HCT116 (cell line): Measurements from ENCODE around the gene VASH1. TPM values are rescaled to one million over a fixed set of nuclear protein-coding genes. Genes with fewer than 3 reads are reported as not detected.

Experiments used
- ATAC-seq: fragments of 200-7000 bp; cut with Tn5 transposase; 2 replicates; pipeline ENCODE4 v1.9.1; 2020; ENCODE audit warnings: mild to moderate bottlenecking, moderate library complexity
- BruUV-seq: library from RNA; stranded (reverse); fragments of 400-500 nt; replicated peaks from 2 replicates; lab custom pipeline; 2021; lab: Mats Ljungman, UMichigan
- CTCF ChIA-PET: fragments of 300-600 bp; sonication (Branson Sonifier 250); formaldehyde crosslinking; loops from one replicate; lab custom pipeline; 2021; ENCODE audit warnings: antibody characterized with exemption; lab: Charles Lee
- POLR2A ChIA-PET: fragments of 300-600, 350-600 bp; sonication (Branson Sonifier 250); formaldehyde crosslinking; loops from one replicate; lab custom pipeline; 2021; ENCODE audit warnings: antibody characterized with exemption; lab: Charles Lee
- RAD21 ChIA-PET, 2 experiments: fragments of 300-600 bp; sonication (Branson Sonifier 250); formaldehyde crosslinking; loops; one replicate each; lab custom pipeline; 2023; ENCODE audit warnings: low total read pairs in 2 of 2; ENCODE audit not compliant: uncharacterized antibody in 2 of 2, unreplicated experiment in 2 of 2, low non-redundant PET in 1 of 2; lab: Charles Lee
- DNase-seq: peaks from one replicate; pipeline ENCODE4 v3.0.0-alpha.2; 2010; ENCODE audit warnings: low read depth, low spot score
- H2AFZ ChIP-seq: fragments of 200-600 bp; shearing (Covaris generic), sonication (generic); 2 replicates; pipeline ENCODE4 v1.6.1; 2017; ENCODE audit warnings: low read depth, mixed run types, mixed read lengths, antibody characterized with exemption, low read length; ENCODE audit not compliant: poor library complexity, severe bottlenecking
- H3K27ac ChIP-seq: 2 replicates; pipeline ENCODE4 v1.5.1; 2012; ENCODE audit warnings: low read depth, low read length
- H3K27me3 ChIP-seq: fragments of 200-600 bp; sonication (generic); 2 replicates; pipeline ENCODE4 v1.6.1; 2016; ENCODE audit warnings: mixed run types, low read length, mixed read lengths; ENCODE audit not compliant: insufficient read depth
- H3K36me3 ChIP-seq, 2 experiments: fragments of 200-500 bp in 1 of 2; fragments of 200-600 bp in 1 of 2; sonication (Bioruptor generic) in 1 of 2; sonication (generic) in 1 of 2; 2 replicates each; pipeline versions ENCODE4 v1.5.1 to v1.6.1; 2014 to 2016; ENCODE audit warnings: low read length in 2 of 2, inconsistent platforms in 1 of 2, mixed read lengths in 1 of 2, mixed run types in 1 of 2; ENCODE audit not compliant: insufficient read depth in 2 of 2, control insufficient read depth in 1 of 2
- H3K4me1 ChIP-seq, 2 experiments: fragments of 200-600 bp in 1 of 2; sonication (generic) in 1 of 2; 2 replicates each; pipeline versions ENCODE4 v1.5.1 to v1.6.1; 2012 to 2017; ENCODE audit warnings: low read length in 2 of 2, inconsistent platforms in 1 of 2, mild to moderate bottlenecking in 1 of 2, mixed read lengths in 1 of 2, mixed run types in 1 of 2, moderate library complexity in 1 of 2; ENCODE audit not compliant: insufficient read depth in 2 of 2, control insufficient read depth in 1 of 2
- H3K4me2 ChIP-seq: fragments of 200-600 bp; sonication (generic); 2 replicates; pipeline ENCODE4 v1.6.1; 2017; ENCODE audit warnings: mixed run types, low read length, mixed read lengths
- H3K4me3 ChIP-seq, 2 experiments: fragments of 200-600 bp in 1 of 2; sonication (generic) in 1 of 2; replicated peaks in 1 of 2; 2 replicates each; pipeline ENCODE4 v1.5.1; 2011 to 2016; ENCODE audit warnings: low read length in 2 of 2, control low read depth in 1 of 2, low read depth in 1 of 2, mild to moderate bottlenecking in 1 of 2, mixed read lengths in 1 of 2, mixed run types in 1 of 2
- H3K79me2 ChIP-seq: fragments of 200-600 bp; sonication (generic); 2 replicates; pipeline ENCODE4 v1.6.1; 2017; ENCODE audit warnings: mild to moderate bottlenecking, mixed run types, low read length, moderate library complexity, mixed read lengths; ENCODE audit not compliant: insufficient read depth
- H3K9ac ChIP-seq: fragments of 200-600 bp; sonication (generic); 2 replicates; pipeline ENCODE4 v1.6.1; 2016; ENCODE audit warnings: low read length, mixed read lengths
- H3K9me2 ChIP-seq: fragments of 200-600 bp; sonication (generic), shearing (Covaris generic); 2 replicates; pipeline ENCODE4 v1.6.1; 2017; ENCODE audit warnings: mixed run types, mild to moderate bottlenecking, moderate library complexity; ENCODE audit not compliant: insufficient read depth
- H3K9me3 ChIP-seq, 2 experiments: fragments of 200-500 bp in 1 of 2; fragments of 200-600 bp in 1 of 2; sonication (Bioruptor generic) in 1 of 2; sonication (generic) in 1 of 2; 2 replicates each; pipeline ENCODE4 v1.6.1; 2014 to 2017; ENCODE audit warnings: low read length in 2 of 2, mixed read lengths in 2 of 2, inconsistent platforms in 1 of 2, low read depth in 1 of 2, mild to moderate bottlenecking in 1 of 2, mixed run types in 1 of 2, moderate library complexity in 1 of 2; ENCODE audit not compliant: control insufficient read depth in 1 of 2, insufficient read depth in 1 of 2
- H4K20me1 ChIP-seq: fragments of 200-600 bp; sonication (generic), shearing (Covaris generic); 2 replicates; pipeline ENCODE4 v1.6.1; 2017; ENCODE audit warnings: mixed run types, mild to moderate bottlenecking, moderate library complexity; ENCODE audit not compliant: insufficient read depth
- CBX3 ChIP-seq: IDR thresholded peaks from 2 replicates; pipeline ENCODE4 v1.6.1; 2012; ENCODE audit warnings: low read depth
- EGR1 ChIP-seq: IDR thresholded peaks from 2 replicates; pipeline ENCODE4 v1.6.1; 2012; ENCODE audit warnings: low read depth
- ELF1 ChIP-seq: IDR thresholded peaks from 2 replicates; pipeline ENCODE4 v1.6.1; 2012; ENCODE audit warnings: low read depth, borderline replicate concordance
- EZH2 ChIP-seq: fragments of 200-600 bp; sonication (generic); IDR thresholded peaks from 2 replicates; pipeline ENCODE4 v1.6.1; 2017; ENCODE audit warnings: antibody characterized with exemption, mixed run types
- RAD21 ChIP-seq: IDR thresholded peaks from 2 replicates; pipeline ENCODE4 v1.6.1; 2012; ENCODE audit warnings: low read depth, mild to moderate bottlenecking
- SIN3A ChIP-seq: IDR thresholded peaks from 2 replicates; pipeline ENCODE4 v1.6.1; 2012; ENCODE audit warnings: low read depth
- SP1 ChIP-seq: IDR thresholded peaks from 2 replicates; pipeline ENCODE4 v1.6.1; 2012; ENCODE audit warnings: low read depth
- SRF ChIP-seq: IDR thresholded peaks from 2 replicates; pipeline ENCODE4 v1.6.1; 2012; ENCODE audit warnings: low read depth
- YY1 ChIP-seq: IDR thresholded peaks from 2 replicates; pipeline ENCODE4 v1.6.1; 2011; ENCODE audit warnings: low read length, low read depth, moderate library complexity, mild to moderate bottlenecking; ENCODE audit not compliant: insufficient replicate concordance; ENCODE audit errors: extremely low read depth
- intact Hi-C: fragments of 100-400 bp; cut with micrococcal nuclease; formaldehyde crosslinking; loops from 2 replicates; pipeline ENCODE4 v1.10.0; 2022
- total RNA-seq: library from RNA; stranded (reverse); gene quantifications from one replicate; pipeline ENCODE4 v1.2.1, GENCODE V29; 2021; ENCODE audit not compliant: unreplicated experiment
- TF ChIP-seq, protein P1 (sequence below): IDR thresholded peaks from 2 replicates; pipeline ENCODE4 v1.6.1; 2012
- TF ChIP-seq, protein P2 (sequence below): IDR thresholded peaks from 2 replicates; pipeline ENCODE4 v1.6.1; 2012; ENCODE audit warnings: low read depth

The VASH1 gene
- total RNA-seq, 1 experiment from 2014 or later: 13.3 TPM

DNA sequence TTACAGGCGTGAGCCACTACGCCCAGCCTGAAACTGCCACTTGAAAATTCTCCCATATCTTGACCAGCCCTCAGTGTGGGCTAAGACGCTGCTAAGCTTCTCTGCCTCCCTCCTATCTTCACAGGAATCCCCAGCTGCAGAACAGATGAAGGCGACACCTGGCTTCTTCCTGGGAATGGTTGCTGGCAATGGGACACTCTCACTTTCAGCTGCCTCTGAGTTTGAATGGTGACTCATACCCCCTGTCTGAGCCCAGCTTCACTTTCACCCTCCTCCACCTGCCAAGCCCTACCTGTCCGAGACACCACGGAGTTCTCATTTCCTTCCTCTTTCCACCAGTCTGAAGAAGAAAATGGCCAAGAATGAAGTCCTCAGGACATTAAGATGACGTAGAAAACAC, 18.3 kb upstream of the VASH1 start:
- Histone ChIP-seq H3K9me2 (no peaks in the 10 kb centered on the region), H3K27ac (no peak overlapping the region), H3K4me1 (no peaks in the 10 kb centered on the region), H3K9me3 (0 out of 4 replicates have a peak, but pooled peaks cover 0 to 4% of the 10 kb centered on the region in 2 experiments), H3K4me2 (no peak overlapping the region), H3K9ac (no peak overlapping the region), H3K79me2 (no peaks in the 10 kb centered on the region), H3K27me3 (no peaks in the 10 kb centered on the region), H3K36me3 (no peaks in the 10 kb centered on the region), H4K20me1 (no peaks in the 10 kb centered on the region), H2AFZ (no peak overlapping the region), H3K4me3 (no peak overlapping the region)
- TF ChIP-seq, protein P1, sequence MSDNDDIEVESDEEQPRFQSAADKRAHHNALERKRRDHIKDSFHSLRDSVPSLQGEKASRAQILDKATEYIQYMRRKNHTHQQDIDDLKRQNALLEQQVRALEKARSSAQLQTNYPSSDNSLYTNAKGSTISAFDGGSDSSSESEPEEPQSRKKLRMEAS: no peak
- no peak for TF ChIP-seq SIN3A
- no peak for TF ChIP-seq ELF1
- TF ChIP-seq, protein P2, sequence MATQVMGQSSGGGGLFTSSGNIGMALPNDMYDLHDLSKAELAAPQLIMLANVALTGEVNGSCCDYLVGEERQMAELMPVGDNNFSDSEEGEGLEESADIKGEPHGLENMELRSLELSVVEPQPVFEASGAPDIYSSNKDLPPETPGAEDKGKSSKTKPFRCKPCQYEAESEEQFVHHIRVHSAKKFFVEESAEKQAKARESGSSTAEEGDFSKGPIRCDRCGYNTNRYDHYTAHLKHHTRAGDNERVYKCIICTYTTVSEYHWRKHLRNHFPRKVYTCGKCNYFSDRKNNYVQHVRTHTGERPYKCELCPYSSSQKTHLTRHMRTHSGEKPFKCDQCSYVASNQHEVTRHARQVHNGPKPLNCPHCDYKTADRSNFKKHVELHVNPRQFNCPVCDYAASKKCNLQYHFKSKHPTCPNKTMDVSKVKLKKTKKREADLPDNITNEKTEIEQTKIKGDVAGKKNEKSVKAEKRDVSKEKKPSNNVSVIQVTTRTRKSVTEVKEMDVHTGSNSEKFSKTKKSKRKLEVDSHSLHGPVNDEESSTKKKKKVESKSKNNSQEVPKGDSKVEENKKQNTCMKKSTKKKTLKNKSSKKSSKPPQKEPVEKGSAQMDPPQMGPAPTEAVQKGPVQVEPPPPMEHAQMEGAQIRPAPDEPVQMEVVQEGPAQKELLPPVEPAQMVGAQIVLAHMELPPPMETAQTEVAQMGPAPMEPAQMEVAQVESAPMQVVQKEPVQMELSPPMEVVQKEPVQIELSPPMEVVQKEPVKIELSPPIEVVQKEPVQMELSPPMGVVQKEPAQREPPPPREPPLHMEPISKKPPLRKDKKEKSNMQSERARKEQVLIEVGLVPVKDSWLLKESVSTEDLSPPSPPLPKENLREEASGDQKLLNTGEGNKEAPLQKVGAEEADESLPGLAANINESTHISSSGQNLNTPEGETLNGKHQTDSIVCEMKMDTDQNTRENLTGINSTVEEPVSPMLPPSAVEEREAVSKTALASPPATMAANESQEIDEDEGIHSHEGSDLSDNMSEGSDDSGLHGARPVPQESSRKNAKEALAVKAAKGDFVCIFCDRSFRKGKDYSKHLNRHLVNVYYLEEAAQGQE: no peak
- TF ChIP-seq EZH2: no peak
- no peak for TF ChIP-seq SRF
- TF ChIP-seq EGR1: no peak
- no peak for TF ChIP-seq RAD21
- no peak for TF ChIP-seq YY1
- TF ChIP-seq SP1: no peak
- no peak for TF ChIP-seq CBX3
- CTCF ChIA-PET: no interaction called here
- POLR2A ChIA-PET: no interaction called here
- ATAC-seq (no peak), DNase-seq (no peak)
- RAD21 ChIA-PET: no interaction called here
- intact Hi-C loops: no loop called here
- BruUV-seq: no TSS peak
